HG02981 (cell line): ENCODE data around the gene WIPI1.

Source experiments
- ATAC-seq: cut with Tn5 transposase; IDR thresholded peaks from one replicate; pipeline ENCODE4 v1.9.1; 2021; ENCODE audit warnings: mild to moderate bottlenecking, moderate library complexity; ENCODE audit not compliant: unreplicated experiment

The WIPI1 gene

DNA sequence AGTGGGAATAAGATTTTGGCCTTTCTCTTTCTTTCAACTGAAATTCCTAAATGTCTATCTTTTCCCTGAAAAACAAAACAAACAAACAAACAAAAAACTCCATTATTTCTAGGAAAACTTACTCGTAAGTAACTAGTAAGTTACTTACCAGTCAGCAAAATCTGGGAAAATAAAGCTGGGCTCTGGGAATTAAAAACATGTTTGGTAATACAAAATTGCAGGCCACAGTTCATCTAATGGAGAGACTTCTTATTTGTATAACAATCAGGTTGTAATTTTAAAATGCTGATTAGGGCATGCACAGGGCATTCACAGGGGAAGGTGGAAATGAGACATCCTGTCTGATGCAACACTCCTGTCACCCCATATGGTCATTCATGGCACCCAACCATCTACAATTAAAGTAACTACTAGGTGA lies 3.8 kb upstream of the WIPI1 start:
- ATAC-seq, result no peak

DNA sequence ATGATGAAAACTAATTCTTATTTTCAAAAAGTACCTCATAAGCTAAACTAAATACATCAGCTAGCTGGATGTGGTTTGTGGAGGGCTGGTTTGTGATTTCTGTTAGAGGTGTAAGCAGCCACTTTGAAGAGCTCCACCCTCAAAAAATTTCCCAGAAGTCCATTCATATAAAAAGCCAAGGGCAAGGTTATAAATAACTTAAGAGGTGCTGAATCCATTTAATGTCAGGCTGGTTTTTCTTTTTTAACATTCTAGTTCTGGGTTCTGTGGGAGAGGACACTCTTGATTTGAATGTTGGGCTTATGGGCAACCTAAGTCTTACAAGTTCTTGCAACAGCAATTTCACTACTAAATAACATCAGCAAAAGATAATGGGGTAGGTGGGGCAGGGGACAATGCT lies 3.4 kb upstream of the WIPI1 start:
- ATAC-seq, result no peak

DNA sequence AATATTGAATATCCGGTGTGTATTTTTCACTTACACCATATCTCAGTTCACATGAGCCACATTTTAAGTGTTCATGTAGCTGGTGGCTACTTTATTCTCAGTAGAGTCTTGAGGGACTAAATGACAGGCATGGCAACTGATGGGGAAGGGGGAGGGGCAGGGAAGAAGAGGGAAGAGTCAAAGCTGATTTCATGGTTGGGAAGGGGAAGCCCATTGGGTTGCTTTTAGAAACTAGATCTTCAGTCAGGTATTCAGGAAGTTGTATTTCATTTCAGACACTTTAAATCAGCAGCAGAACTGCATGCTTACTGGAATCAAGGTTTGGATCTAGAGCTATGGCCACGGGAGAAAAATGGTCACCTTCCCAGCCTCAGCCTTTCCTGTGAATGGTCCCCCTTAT lies 2.9 kb upstream of the WIPI1 start:
- ATAC-seq, result no peak

DNA sequence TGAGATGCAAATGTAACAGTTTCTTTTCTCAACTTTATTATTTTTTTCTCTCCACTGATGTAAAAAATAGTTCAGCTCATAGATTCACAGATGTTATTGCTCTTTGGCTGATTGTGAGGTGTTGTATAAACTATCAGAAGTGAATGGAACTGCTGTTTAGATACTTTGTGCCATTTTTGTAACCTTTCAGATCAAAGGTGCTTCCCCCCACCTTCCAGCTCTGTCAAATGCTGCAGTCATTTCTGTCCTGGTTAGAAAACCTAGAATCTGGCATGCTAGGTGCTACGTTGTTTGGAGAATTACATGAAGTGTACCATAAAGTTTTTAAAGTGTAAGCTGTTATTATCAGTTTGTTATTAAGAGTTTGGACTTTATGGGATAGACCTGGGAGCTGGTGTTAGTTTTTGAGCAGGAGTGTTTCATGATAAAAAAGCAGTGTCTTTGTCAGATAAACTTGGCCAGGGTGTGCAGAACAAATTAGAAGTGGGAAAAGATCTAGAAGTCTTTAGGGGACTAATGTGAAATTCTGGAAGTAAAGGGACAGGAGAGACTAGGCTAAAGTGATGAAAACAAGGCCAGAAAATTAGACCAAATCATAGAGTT lies 1.8 kb upstream of the WIPI1 start:
- ATAC-seq, result no peak

DNA sequence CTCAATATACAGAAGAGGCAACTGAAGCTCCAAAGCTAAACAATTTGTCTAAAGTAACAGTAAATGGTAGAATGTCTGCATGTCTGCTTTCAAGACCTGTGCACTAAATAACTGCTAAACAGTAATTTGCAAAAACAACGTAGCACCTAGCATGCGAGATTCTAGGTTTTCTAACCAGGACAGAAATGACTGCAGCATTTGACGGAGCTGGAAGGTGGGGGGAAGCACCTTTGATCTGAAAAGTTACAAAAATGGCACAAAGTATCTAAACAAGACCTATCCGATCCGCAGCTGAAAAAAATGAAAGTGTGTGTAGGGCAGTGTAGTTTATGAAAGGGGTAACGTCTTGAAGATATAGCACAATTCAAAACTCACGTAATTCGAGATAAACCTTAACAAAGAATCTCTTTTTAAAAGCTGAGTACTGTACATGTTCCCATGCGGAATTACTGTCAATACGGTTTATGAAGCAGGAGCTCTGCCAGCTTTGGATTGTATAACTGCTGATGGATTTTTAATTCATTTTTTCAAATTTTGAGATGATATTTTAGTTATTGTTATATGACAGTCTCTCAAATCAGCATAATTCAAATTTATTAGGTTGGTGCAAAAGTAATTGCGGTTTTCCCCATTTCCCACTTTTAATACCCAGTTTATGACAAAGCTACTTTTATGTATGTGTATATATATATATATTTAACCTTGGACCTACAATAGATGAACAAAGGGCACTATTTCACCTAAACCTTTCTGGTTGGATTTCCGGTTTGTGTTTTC lies 1.2 kb upstream of the WIPI1 start:
- no peak for ATAC-seq

DNA sequence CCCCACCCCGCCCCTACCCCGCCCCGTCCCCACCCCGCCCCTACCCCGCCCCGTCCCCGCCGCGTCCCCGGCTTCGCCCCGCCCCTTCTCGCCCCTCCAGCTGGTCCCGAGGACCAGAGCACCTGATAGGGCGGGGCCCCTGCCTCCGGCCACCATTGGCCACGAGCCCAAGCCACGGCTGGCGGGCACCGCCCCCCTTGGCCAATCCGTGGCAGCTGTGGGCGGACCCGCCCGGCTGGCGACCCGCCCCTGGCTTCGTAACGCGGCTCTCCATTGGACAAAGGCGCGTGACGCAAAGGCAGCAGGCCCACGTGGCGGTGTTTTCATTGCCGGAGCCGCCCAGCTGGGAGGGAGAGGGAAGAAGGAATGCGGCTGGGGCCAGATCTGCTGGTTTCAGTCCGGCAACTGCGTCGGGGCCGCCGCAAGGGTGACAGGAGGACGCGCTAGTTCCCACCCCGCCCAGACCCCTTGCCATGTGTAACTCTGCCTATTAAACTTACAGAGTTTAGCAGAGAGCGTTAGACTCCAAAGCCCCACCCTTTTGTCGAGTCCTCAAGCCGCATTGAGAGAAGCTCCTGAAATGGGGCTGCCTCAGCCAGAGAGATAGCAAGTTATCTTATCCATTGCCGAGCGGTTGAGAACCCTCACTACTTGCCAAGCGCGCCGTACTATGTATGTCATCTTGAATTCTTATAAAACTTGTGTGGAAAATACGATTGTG lies 403 bp upstream of the WIPI1 start:
- peak; percentile 79 for ATAC-seq

DNA sequence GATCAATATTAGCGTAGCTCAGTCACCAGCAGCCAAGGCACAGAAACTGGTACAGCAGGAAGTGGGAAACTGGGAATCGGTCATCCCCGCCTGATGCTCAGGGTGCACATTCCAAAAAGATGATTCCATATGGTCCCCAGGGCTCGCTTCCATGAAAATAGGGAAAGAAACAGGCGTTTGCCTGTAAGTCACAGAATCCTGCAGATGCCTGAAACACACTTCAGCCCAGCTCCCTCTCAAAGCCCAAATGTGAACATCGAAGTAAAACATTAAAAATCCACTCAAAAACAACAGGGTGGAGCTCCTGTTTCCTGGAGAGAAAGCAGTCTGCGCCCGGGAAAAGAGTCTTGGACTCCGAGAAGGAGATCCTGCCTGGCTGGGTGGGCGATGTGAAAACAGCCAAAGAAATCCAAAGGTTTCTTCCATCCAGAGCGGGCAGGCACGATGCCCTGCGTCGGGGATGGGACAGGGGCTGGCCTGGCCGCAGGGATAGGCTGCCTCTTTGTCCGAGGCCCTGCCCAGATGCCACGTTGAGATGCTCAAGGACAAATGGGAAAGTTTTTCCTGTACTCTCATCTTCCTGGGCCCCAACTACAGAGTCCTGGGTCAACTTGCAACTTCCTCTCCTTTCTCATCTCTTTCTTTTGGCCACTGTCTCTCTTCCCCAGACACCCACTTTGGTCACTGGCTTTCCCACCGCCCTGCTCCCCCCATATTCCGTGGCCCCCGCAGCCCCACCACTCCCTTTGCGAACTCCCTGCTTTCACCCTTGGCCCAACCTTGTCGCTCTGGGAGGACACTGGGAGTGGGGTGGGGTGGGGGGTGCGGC lies 743 bp downstream of the WIPI1 start:
- ATAC-seq, result no peak

DNA sequence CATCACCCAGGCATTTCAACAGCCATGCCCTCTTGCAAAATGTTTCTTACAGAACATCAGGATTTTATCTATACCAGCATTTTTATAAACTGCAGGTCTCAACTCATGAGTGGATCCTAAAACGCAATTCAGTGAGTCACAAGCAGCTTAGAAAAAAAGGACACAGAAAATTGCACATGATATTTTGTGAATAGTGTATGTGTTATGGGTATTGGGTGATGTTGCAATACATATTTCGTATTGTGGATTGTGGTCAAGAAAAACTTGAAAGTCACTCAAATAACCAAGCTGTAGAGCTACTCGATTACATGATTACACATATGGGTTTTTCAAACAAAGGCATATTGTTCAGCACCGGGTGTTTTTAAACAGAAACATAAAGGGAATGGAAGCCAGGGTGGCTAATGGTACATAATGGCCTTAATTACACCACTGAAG lies 1.4 kb downstream of the WIPI1 start:
- ATAC-seq, result no peak

DNA sequence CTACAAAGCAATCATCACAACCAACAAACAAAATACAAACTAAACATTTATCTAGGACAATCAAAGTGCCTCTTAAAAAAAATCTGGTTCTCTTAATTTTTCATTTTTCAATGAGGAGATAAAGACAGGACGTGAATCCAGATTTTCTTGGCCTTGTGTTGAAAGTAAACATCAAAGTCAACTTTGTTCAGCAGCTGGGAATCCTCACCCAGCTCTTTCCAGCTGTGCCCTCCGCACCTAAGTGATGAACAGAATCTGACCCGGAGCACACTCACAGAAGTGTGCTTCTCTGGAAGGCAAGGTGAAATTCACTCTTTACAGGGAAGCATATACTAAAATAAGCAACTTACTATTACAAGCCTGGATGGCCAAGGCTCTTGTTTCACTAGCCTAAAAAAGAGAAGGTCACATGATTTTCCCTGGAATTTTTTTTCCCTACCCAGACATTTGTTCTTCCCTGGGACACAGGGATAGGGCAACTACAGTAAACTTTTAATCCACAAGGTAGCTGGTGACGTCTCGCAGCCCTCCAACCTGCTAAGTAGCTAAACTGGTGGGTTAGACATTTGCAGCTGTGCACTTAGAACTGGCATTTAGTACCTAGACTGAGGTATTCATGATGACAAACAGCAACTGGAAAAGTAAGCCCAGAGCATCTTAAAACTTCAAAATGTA lies 3.2 kb downstream of the WIPI1 start:
- no peak for ATAC-seq

DNA sequence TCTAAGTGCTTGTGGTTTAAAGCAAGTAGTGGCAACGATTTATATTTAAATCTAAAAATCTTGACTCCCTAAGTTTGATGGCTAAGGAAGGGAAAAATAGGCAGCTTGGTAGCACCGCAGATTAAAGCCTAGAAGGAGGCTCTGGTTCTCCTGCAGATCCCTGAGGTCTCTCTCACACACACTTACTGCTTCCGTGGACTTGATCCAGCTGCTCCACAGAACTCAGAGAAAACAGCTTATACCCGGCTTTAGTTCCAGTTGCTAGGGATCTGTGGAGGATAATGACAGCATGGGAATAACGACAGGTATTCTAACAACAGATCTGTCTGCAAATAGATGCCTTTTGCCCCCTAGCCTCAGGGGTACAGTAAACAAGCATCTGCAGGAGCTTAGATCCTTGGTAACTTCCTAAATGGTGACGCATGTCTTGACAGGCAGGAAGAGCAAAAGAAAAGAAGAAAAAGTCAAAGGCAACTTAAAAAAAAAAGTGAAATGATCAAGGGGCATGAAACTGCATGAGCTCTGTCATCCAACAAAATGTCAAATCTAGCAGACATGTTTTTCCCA lies 4.5 kb downstream of the WIPI1 start:
- no peak for ATAC-seq

DNA sequence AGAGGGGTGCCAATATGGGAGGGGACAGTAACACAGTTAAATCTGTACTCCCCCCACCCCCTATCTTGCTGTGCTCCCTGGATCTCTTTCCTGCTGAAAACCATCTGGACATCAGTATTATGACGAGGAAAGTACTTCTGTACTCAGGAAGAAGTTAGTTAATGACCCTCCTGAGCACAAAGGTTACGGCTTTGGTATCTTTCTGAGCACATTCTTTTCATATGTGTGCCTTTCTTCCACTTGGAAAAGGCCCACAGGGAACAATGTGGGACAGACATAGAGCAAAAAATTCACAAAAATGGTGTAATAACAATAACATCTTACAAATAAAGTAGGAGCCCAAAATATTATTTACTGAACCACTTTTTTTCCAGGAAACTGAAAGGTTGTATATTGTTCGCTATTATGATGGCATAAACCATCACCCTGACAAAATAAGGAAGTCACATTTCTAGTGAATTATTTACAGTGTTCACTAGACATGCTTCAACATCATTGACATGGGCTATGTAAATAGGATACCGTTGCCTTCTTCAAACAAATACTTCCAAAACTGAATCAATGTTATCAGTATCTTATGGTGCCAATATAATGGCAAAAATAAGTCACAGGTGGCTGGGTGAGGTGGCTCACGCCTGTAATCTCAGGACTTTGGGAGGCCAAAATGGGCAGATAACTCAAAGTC lies 5.5 kb downstream of the WIPI1 start:
- ATAC-seq, result no peak

DNA sequence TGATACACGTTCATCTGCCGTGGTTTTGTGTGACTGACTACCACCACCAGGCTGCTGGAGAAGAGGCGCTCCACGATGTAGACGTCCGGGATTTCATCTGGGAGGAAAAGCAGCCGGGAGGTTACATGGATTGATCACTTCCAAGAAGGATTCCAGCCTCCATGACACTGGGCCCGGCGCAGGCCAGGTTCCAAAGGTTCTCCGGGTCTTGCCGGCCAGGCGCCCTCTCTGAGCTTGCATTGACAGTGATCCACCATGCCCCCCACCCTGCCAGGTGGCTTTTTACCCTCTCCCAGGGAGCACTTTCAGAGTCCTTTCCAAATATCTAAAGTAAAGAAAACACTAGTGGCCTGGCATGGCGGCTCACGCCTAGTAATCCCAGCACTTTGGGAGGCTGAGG lies 6.5 kb downstream of the WIPI1 start:
- ATAC-seq, result no peak

DNA sequence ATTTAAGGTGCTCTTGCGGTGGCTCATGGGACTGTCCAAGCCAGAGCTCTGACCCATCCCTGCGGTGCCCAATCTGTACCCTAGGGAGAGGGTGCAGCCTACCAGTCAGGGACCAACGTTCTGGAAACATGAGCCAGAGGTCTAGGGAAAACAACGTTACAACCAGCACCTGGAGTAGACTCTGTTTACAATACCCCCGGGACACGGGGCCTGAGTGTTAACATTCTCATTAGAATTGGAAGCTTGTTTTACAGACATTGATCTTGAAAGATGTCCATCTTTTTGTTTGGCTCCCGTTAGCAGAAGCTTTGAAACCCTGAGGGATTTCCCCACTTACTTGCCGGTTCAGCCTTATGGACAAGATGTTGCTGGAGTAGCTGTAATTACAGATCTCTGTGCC lies 6.9 kb downstream of the WIPI1 start:
- no peak for ATAC-seq

DNA sequence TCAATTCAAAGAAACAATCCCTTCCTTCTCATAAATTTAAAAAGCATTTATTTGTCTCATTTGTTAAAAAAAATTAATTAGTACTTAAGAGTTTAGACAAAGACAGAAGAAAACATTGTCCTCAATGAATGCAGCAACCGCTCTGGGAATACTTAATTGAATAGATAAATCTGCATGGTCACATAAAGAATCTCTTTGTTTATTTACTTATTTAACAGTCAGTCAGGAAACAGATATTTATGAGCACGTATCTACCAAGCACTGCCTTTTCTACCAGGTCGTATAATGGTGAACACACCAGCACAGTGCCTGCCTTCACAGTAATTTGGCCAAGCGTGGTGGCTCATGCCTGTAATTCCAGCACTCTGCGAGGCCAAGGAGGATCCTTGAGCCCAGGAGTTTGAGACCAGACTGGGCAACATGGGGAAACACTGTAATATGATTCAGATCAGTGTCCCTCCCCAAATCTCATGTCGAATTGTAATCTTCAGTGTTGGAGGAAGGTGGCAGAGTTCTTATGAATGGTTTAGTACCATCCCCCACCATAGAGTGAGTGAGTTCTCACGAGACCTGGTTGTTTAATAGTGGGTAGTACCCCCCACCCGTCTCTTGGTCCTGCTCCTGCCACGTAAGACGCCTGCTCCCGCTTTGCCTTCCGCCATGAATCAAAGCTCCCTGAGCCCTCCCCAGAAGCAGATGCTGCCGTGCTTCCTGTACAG lies 8.1 kb downstream of the WIPI1 start:
- ATAC-seq, result no peak

DNA sequence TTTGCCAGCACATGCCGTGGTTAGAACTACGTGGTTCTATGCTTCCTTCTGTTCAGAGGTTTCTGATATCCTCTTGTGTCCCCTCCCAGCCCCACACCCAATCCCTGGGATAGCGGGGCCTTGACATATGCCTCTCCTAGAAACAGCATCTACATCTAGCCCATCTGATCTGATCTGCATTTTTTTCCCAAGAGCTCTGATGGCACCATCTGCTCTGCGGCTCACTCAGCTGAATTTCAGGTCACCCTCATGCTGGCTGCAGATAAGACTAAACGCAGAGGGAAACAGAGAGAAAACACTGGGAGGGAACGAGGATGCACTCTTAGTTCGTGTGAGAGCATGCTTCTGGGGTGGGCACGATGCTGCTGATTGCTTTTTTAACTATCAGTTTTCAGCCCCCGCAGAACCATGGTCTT lies 10.7 kb downstream of the WIPI1 start:
- no peak for ATAC-seq

DNA sequence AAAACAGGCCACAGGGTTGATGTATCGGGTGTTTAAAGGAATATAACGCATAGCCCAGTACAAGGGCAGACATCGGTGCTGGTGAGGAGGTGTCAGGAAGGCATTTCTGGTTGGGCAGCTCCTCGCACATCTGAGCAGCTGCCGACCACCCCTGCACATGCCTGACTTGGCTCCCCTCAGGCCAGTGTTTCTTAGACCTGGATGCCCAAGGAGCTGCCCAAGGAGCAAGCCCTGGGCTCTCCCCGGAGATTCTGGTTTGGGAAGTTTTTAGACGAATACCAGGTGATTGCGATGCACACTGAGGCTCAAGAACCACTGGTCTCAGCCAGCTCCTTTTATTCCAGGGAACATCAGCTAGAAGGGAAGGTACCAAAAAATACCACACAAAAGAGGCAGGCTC lies 11.6 kb downstream of the WIPI1 start:
- no peak for ATAC-seq

DNA sequence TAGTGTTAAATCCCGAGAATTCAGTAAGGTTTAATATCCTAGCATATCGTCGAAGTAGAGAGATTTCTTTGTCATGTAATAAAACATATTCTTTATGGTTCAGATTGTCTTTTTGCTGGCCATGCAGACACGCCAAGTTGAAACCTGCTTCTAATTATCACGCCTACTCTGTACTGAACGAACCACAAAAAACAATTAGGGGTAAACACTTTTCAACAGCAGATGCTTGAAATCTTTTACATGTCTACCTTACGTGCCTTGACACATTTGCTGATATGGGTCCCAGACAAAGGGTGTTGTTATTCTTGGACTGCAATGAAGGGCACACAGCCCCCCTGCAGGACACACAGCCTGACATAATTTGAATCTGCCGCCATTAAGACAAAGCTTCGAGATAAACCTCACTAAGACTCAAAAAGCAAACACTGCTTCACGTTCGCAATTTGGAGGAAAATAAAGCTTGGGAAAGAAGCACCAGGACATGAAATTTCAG lies 13.3 kb downstream of the WIPI1 start:
- no peak for ATAC-seq

DNA sequence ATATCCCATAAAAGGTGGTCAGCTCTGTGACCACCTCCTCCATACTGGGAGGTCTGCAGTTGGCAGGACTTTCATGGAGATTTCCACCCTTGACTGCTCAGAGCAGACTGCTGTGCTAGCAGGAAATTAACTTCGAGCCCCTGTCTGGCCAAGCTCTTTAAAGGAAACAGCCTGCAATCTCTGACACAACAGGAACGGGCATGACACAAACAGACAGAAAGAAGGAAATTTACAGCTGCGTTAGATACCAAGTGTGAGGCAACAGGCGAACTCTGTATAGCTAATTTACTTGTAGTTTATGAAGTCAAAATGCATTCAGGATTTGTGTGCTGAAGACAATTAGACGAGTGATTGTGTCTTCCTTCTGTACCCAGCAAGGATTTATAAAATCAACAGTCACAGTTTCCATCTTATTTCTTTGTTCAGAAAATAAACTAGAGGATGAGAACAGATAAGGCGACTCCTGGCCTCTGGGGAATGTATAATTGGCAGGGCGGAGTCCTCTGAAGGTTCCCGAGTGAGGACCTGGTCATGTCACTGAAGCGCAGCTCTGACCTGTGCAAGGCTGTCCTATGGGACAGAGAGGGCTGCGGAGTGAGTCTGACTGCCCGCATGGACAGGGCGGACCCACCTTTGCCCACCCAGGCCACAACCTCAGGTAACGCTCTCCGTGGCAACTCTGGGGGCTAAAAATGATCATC lies 16.1 kb downstream of the WIPI1 start:
- no peak for ATAC-seq
